Stomach smooth muscle (tissue), 2 donors: ENCODE data around the gene DTX2.
"Not testable (repeated sequence)": the region's sequence is repeated elsewhere in the genome, so short reads cannot be mapped to it uniquely, and the experiment has no call there.

Source experiments
- H3K27ac ChIP-seq: one replicate; pipeline ENCODE4 v1.7.0; 2013; ENCODE audit warnings: mild to moderate bottlenecking, low read length, inconsistent platforms
- H3K27me3 ChIP-seq, 2 donors: one replicate each; pipeline ENCODE4 v1.7.0; 2013; ENCODE audit warnings: low read length in 2 of 2; ENCODE audit not compliant: insufficient read depth in 2 of 2, control insufficient read depth in 1 of 2
- H3K36me3 ChIP-seq, 2 donors: one replicate each; pipeline ENCODE4 v1.7.0; 2013; ENCODE audit warnings: low read length in 2 of 2; ENCODE audit not compliant: control insufficient read depth in 2 of 2, insufficient read depth in 2 of 2
- H3K4me1 ChIP-seq: one replicate; pipeline ENCODE4 v1.7.0; 2013; ENCODE audit warnings: low read length; ENCODE audit not compliant: control insufficient read depth, insufficient read depth
- H3K4me3 ChIP-seq, 2 donors: one replicate each; pipeline ENCODE4 v1.7.0; 2013; ENCODE audit warnings: low read length in 2 of 2
- H3K9ac ChIP-seq, 2 donors: one replicate each; pipeline ENCODE4 v1.7.0; 2013; ENCODE audit warnings: low read length in 2 of 2, mild to moderate bottlenecking in 1 of 2
- H3K9me3 ChIP-seq, 2 donors: one replicate each; pipeline ENCODE4 v1.7.0; 2013; ENCODE audit warnings: low read length in 2 of 2; ENCODE audit not compliant: control insufficient read depth in 2 of 2
- donor health status: healthy.
- donor health status: Pancreatic carcinoma.

The DTX2 gene

GRCh38 chr7:76495717-76496116 is 34.2 kb downstream of the DTX2 start:
- H3K4me3 ChIP-seq, H3K27ac ChIP-seq, H3K27me3 ChIP-seq, H3K9ac ChIP-seq, H3K36me3 ChIP-seq, H3K9me3 ChIP-seq, H3K4me1 ChIP-seq: not testable (repeated sequence)

GRCh38 chr7:76497918-76498582 is 36.5 kb downstream of the DTX2 start:
- not testable (repeated sequence) for H3K27ac ChIP-seq, H3K9ac ChIP-seq, H3K36me3 ChIP-seq, H3K27me3 ChIP-seq, H3K9me3 ChIP-seq, H3K4me3 ChIP-seq, H3K4me1 ChIP-seq

- not testable (repeated sequence) for H3K4me3 ChIP-seq, H3K27me3 ChIP-seq, H3K27ac ChIP-seq, H3K4me1 ChIP-seq, H3K36me3 ChIP-seq, H3K9ac ChIP-seq, H3K9me3 ChIP-seq
These were observed 37.2 kb downstream of the DTX2 start for GRCh38 chr7:76498583-76499200.

GRCh38 chr7:76499201-76499923 is 37.9 kb downstream of the DTX2 start:
- H3K27ac ChIP-seq, H3K9me3 ChIP-seq, H3K27me3 ChIP-seq, H3K36me3 ChIP-seq, H3K4me1 ChIP-seq, H3K9ac ChIP-seq, H3K4me3 ChIP-seq: not testable (repeated sequence)

- H3K4me1 ChIP-seq, H3K4me3 ChIP-seq, H3K9me3 ChIP-seq, H3K36me3 ChIP-seq, H3K27ac ChIP-seq, H3K27me3 ChIP-seq, H3K9ac ChIP-seq: not testable (repeated sequence)
These were observed 38.4 kb downstream of the DTX2 start for GRCh38 chr7:76499924-76500241.

- H3K9ac ChIP-seq, H3K4me3 ChIP-seq, H3K9me3 ChIP-seq, H3K4me1 ChIP-seq, H3K27ac ChIP-seq, H3K27me3 ChIP-seq, H3K36me3 ChIP-seq: not testable (repeated sequence)
These were observed 40.7 kb downstream of the DTX2 start for GRCh38 chr7:76502224-76502623.

GRCh38 chr7:76502836-76503235 is 41.3 kb downstream of the DTX2 start:
- H3K4me1 ChIP-seq, H3K9me3 ChIP-seq, H3K27ac ChIP-seq, H3K27me3 ChIP-seq, H3K4me3 ChIP-seq, H3K9ac ChIP-seq, H3K36me3 ChIP-seq: not testable (repeated sequence)

GRCh38 chr7:76503244-76503643 is 41.7 kb downstream of the DTX2 start:
- H3K36me3 ChIP-seq, H3K27me3 ChIP-seq, H3K4me1 ChIP-seq, H3K4me3 ChIP-seq, H3K27ac ChIP-seq, H3K9ac ChIP-seq, H3K9me3 ChIP-seq: not testable (repeated sequence)

- H3K36me3 ChIP-seq, result not testable (repeated sequence)
These were observed 43.0 kb downstream of the DTX2 start for GRCh38 chr7:76504351-76505167.

GRCh38 chr7:76505168-76506080 is 43.9 kb downstream of the DTX2 start:
- H3K4me3 ChIP-seq, result no peak overlapping the region
- no peaks in the 10 kb centered on the region for H3K27me3 ChIP-seq
- H3K9me3 ChIP-seq, result no peaks in the 10 kb centered on the region
- no peak overlapping the region for H3K9ac ChIP-seq
- peaks cover 5% of the 10 kb centered on the region for H3K4me1 ChIP-seq
- H3K36me3 ChIP-seq, result peaks cover 0 to 3% of the 10 kb centered on the region in 2 donors
- no peak overlapping the region for H3K27ac ChIP-seq

More at GRCh38 chr7:76504351-76505167, 43.0 kb downstream of the DTX2 start:
- not testable (repeated sequence) for H3K27me3 ChIP-seq, H3K4me3 ChIP-seq, H3K4me1 ChIP-seq, H3K9me3 ChIP-seq, H3K27ac ChIP-seq, H3K9ac ChIP-seq
